Measurements from ENCODE around the gene RARRES1.

- 0 out of 2 replicates have a peak, but pooled peaks have one; percentile 4 for TF ChIP-seq CTCF (IDR thresholded peaks at IDR 0.05)
- TF ChIP-seq, protein P1, sequence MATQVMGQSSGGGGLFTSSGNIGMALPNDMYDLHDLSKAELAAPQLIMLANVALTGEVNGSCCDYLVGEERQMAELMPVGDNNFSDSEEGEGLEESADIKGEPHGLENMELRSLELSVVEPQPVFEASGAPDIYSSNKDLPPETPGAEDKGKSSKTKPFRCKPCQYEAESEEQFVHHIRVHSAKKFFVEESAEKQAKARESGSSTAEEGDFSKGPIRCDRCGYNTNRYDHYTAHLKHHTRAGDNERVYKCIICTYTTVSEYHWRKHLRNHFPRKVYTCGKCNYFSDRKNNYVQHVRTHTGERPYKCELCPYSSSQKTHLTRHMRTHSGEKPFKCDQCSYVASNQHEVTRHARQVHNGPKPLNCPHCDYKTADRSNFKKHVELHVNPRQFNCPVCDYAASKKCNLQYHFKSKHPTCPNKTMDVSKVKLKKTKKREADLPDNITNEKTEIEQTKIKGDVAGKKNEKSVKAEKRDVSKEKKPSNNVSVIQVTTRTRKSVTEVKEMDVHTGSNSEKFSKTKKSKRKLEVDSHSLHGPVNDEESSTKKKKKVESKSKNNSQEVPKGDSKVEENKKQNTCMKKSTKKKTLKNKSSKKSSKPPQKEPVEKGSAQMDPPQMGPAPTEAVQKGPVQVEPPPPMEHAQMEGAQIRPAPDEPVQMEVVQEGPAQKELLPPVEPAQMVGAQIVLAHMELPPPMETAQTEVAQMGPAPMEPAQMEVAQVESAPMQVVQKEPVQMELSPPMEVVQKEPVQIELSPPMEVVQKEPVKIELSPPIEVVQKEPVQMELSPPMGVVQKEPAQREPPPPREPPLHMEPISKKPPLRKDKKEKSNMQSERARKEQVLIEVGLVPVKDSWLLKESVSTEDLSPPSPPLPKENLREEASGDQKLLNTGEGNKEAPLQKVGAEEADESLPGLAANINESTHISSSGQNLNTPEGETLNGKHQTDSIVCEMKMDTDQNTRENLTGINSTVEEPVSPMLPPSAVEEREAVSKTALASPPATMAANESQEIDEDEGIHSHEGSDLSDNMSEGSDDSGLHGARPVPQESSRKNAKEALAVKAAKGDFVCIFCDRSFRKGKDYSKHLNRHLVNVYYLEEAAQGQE (IDR thresholded peaks at IDR 0.05; ENCODE audit: insufficient read depth in 1 of 2, low read depth in 2 of 2, low read length in 1 of 2) = no peak
These were observed 38.6 kb upstream of the RARRES1 start for GRCh38 chr3:158770741-158771350.
